ENCODE measurements around the gene CD52.

GRCh38 chr1:26300578-26301275, 17.0 kb upstream of the CD52 start:
- TF ChIP-seq POLR2A (IDR thresholded peaks at IDR 0.05; ENCODE audit: low read depth, low read length) (no peak), CTCF (IDR thresholded peaks at IDR 0.05; ENCODE audit: extremely low read depth in 1 of 2, insufficient read depth in 1 of 2, low read depth in 1 of 2, low read length in 2 of 2) (no peak), EZH2 (IDR thresholded peaks at IDR 0.05; ENCODE audit: borderline replicate concordance, low read depth, low read length, severe bottlenecking) (no peak), MYC (IDR thresholded peaks at IDR 0.05; ENCODE audit: low read depth, low read length) (no peak), JUN (IDR thresholded peaks at IDR 0.05; ENCODE audit: borderline replicate concordance, insufficient read depth, insufficient read length, low read depth) (no peak), POLR2AphosphoS5 (IDR thresholded peaks at IDR 0.05; ENCODE audit: insufficient read depth, low read depth, low read length) (no peak)
